HG03521 (cell line): ENCODE measurements around the gene AGAP3.

Experiments
- ATAC-seq: cut with Tn5 transposase; IDR thresholded peaks from one replicate; pipeline ENCODE4 v1.9.1; 2021; ENCODE audit warnings: mild to moderate bottlenecking, moderate library complexity; ENCODE audit not compliant: unreplicated experiment

AGAP3 gene

DNA sequence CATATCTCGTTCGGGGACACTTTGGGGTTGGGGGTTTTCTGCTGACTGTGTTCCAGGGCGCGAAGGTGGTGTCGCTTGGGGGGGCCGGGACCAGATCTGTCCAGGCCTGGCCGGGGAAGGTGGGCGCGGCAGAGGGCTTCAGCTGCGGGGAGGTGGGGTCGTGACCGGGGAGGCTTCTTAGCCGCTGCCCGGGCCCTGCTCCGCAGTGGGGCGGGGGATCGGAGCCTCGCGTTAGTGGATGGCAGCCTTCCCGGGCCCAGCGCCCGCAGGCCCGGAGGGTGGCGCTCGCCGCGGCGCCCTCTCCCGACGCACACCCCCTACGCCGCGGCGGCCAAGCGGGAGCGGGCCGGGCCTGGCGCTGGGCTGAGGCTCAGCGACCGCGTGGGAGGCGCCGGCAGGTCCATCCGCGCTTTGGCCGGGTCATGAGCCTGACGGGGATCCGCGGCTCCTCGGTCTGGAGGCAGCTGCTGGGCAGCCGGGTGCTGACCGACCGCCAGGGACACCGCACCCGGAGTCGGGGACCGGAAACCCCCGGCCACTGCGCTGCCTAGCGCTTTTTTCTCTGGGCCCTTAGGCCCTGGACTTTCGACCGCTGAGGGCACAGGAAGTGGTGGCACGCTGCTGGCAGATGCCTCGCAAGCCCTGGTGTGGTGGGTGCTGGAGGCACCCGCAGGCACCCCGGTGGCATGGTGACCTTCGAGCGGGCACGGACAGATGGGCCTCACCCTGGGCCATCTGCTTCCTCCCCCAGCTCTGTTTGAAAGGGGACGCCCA, 1.2 kb downstream of the AGAP3 start:
- ATAC-seq: no peak

DNA sequence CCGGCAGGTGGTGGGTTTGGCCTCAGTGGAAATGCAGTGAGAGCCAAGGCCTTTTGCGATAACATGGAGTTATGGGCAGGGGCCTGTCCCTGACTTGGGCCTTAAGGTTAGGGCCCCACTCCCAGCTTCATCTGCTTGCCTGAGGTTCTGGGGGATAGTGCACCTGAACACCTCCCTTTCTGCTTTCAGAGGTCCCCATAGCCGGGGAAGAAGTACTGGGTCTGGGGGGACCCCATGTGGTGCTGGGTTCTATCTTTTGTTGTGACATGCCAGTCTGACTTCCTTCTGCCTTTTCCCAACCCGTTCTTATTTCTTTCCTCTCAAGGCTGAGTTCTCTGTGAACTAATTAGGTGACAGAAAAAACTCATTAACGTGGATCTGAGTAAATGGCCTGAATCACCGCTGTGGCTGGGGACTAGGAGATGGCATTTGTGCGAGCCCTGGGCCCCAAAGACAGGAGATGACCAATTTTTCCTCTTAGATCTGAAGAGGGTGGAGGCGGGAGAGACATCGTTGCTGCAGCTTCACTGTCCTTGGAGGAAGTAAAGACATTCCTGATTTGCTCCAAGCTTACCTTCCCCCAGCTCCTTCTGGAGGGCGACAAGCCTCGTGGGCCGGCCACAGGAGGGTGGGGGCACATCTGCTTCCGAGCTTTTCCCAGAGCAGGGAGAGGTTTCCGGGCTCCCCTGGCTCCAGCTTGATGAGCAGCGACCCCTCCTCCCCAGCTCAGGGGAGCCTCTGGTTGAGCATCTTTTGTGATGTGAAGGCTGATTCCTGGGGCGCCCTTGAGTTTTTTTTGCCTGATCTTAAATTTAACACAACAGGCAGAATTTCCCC, 2.0 kb downstream of the AGAP3 start:
- no peak for ATAC-seq

DNA sequence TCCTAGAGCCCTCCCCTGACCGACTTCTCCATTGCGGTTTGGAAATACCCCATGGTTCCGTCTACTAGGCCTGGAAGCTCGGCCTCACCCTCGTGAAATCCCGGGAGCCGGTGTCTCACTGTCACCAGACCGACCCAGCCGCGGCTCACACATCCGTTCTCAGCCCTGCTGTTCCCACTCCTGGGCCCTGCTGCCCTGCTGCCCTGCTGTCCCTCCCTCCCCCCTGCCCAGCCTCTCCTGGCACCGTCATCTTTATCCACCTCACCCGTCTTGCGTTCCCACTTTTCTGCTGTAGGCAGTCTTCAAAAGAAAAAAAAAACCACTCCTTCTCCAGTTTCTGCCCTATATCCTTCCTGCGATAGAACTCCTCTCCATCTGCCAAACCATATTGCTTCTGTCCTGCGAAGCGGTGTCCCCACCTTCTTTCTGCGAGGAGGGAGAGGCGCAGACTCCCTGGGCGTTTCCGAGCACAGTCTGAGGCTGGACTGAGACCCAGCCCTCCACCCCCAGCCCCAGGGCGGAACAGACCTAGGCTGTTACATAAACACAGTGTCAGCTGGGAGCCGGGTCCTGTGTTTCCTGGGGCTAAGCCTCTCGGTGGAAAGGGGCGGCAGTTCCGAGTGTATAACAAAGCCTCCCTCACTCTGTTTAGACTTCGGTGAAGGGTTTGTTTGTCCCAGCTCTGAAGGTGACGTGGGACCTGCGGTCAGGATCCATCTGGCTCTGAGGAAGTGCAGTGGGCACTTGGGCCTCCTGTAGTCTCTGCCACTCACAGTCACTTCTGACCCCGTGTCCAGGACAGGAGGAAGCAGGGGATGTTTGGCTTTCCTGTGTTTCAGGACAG, 2.8 kb downstream of the AGAP3 start:
- ATAC-seq: no peak

DNA sequence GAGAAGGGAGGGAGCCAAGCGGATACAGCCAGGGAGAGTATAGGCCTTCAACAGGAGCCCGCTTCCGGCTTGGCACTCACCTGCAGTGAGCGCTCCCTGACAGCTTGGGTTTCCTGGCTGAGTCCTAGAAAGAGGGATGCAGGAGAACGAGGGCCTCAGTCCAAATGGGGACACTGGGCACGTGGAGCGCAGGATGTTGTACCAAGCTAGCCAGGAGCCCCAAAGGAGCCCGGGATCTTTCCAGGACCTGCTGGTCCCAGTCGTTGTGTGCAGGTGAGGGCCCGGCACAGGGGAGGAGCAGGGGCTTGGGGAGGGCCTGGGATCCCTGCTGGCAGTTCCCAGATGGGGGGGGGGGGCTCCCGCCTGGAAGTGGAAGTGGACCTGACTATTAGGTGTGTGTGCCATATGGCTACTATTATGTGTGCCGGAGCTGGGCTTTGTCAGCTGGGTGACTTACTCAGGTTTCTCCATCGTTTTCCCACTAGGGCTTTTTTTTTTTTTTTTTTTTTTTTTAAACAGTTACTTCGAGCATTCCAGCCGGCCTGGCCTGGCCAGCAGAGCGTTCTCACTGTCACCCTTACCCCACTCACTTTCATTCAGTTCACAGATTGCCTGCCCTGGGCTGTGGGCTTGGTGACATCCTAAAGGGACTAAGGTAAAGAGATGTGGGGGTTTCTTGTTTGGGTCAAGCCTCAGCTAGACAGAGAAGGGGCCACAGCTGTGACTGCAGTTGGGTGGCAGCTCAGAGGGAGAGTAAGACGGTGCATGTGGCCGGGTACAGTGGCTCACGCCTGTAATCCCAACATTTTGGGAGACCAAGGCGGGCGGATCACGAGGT, 3.8 kb downstream of the AGAP3 start:
- no peak for ATAC-seq

DNA sequence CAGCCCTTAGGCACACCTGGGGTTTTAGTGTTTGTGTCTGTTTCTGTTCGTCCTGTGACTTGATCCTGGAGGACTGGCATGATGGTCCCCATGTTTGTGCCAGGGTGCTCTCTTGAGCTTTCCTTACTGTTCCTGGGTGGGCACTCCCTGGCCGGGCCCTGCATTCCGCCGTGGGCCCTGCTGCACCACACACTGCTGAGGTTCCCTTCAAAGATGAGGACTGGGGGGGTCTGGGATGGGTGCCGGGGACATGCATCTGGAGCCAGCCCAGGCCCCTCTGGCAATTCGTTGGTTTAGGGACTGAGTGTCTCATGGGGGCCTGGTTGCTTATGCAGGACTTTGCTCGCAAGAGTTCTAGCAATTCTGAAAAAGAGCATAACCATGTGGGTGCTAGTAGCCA, 4.7 kb downstream of the AGAP3 start:
- no peak for ATAC-seq

DNA sequence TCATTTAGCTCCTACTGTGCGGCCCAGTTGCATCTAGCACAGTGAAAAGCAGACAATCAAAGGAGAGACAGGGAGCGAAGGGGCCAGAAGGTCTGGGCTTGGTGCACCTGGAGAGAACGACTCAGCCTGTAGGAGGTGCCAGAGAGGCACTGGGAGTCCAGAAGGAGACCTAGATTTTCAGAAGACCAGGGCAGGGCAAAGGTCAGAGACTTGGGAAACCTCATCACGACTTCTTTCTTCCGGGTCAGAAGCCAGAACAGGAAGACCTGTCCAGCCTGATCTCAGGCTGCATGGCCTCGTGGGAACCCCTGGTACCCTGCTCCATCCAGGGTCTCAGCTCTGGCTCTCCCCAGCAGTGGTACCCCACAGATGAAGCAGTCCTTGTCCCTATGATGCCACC, 5.2 kb downstream of the AGAP3 start:
- ATAC-seq: no peak

DNA sequence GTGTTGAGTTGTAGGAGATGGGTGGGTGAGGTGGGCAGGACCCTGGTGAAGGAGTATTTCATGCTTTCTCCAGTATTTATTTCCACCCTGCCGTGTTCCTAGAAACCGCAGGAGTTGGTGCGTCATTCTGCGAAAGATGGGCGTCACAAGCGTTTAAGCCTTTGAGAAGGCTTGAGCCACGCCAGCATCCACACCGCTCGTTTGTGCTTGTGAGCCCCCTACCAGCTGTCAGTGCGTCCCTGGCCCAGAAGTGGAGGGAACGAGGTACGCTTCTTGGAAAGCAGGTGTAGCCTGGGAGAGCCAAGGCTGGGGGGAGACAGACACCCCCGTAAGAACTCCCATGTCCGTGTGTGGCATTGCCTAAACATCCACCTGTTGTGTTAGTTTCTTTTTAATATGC, 5.7 kb downstream of the AGAP3 start:
- ATAC-seq: no peak

DNA sequence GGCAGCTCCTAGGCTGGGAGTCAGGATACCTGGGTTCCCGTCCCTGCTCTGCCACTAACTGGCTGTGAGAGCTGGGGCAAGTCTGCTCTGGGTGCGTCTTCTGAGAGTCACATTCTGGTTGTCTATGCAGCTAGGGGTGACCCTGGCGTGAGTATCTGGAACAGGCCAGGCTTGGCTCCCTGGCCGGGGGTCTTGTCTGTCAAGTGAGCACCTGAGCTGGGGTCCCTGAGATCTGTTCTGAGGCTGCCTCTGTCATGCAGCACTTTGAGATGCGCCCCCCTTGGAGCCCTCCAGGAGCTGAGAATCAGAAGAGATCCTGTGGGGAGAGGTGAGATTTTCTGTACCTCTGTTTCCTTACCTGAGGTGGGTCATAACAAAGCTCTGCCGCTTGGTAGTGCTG, 7.5 kb downstream of the AGAP3 start:
- ATAC-seq: no peak

DNA sequence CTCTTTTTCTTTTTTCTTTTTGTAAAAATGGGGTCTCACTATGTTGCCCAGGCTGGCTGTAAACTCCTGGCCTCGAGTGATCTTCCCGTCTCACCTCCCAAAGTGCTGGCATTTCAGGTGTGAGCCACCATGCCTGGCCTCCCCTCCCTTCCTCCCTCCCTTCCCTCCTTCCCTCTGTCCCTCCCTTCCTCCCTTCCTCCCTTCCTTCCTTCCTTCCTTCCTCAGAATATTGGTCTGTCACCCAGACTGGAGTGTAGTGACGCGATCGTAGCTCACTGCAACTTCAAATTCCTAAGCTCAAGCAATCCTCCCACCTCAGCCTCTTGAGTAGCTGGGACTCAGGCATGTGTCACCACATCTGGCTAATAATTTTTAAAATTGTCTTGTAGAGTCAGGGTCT, 8.4 kb downstream of the AGAP3 start:
- no peak for ATAC-seq

DNA sequence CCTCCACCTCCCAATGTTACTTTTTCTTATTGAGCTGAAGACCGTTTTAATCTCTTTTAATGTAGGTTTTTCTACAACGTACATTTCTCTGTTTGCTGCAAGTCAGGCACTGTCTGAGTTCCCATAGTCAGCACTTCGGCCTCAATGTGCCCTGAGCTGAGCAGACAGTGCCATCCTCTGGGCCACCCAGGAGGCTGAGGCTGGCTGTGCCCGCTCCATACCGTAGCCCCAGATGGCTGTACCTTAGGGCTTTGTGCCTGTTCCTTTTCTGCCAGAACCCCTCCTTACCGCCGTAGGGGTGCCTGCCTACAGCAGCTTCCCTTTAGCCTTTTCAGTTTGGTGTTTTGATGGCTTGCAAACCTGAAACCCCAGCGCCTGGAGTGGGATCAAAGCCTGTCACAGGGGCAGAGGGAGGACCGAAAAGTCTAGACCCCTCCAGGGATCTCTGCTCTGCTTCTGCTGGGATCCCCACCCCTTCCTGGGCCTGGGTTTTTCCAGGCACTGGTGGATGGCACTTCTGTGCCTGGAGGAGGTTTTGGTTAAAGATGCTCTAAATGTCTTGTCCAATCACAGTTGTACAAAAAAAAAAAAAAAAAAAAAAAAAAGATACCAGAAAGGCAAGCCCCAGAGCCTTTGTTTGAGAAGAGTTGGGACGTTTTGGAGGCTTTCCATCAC, 9.0 kb downstream of the AGAP3 start:
- no peak for ATAC-seq

DNA sequence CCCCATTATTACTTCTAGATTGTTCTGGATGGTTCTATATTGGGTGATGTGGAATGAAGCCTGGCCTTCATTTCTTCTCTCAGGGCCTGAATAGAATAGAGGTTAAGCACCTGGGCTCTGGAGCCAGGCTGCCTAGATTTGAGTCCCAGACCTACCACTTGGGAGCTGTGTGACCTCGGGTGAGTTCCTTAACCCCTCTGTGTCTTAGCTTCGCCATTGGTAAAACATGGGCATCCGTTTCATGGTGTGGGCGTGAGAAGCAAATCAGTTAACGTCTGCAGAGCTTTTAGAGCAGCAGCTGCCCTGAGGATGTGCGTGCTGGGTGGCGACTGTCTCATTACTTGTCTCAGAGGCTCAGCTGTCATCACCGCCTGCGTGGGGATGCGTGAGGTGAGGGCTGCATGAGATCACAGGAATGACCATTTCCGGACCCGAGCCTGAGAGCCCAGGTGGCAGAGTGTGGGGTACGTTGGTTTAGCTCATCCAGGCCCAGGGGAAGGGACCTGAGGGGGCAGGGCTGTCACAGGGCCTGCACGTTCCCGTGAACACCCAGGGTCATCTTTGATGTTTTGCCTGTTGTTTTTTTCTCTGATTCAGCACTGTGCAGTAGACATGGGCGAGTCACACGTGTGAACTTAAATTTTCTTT, 9.7 kb downstream of the AGAP3 start:
- ATAC-seq: no peak

DNA sequence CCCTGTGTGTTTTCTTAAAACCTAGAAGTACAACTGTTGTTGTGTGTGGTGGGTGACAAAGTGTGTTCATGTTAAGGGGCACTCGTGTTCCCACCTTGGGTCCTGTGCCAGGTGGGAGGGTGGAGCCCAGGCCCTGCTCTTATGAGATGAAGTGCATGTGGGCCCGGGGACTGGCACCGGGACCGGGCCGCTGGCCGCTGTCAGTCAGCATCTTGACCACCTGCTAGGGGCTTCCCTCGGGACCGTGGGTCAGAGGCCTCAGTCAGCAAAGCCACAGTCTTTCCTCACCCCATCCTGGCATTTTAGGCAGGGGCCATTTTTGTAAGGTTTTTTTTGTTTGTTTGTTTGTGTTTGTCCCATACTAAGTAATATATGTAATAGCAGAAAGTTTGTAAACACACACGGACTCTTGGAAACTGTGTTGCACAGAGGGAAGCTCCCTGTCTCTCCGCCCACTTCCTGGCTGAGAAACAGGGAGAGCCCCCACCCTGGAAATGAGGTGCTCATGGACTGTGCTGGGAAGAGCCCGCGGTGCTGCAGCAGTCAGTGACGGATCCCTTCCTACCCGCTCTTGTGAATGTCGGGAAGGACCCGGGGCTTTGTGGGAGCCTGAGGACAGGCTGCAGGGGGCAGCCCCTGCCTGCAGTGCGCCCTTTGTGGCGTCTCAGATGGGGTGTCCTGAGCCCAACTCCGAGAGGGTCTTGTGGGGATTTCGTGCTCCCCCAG, 13.4 kb downstream of the AGAP3 start:
- no peak for ATAC-seq

DNA sequence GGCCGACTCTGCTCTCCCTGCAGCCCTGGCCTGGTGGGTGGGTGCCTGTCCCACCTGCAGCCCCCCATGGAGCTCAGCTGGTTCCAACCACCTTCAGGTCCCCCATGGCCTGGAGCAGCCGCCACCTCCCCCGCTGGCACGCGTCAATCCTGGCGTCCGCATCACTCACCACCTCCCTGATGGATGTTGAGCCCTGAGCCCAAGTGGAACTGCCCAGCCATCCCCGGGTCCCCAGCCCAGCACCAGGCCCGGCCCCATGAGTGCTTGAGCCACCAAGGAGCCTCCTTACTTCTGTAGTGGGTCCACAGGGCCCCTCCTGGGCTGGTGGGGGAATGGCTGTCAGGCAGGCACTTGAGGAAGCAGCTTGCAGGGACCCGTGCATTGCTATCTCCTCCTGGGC, 14.6 kb downstream of the AGAP3 start:
- no peak for ATAC-seq

DNA sequence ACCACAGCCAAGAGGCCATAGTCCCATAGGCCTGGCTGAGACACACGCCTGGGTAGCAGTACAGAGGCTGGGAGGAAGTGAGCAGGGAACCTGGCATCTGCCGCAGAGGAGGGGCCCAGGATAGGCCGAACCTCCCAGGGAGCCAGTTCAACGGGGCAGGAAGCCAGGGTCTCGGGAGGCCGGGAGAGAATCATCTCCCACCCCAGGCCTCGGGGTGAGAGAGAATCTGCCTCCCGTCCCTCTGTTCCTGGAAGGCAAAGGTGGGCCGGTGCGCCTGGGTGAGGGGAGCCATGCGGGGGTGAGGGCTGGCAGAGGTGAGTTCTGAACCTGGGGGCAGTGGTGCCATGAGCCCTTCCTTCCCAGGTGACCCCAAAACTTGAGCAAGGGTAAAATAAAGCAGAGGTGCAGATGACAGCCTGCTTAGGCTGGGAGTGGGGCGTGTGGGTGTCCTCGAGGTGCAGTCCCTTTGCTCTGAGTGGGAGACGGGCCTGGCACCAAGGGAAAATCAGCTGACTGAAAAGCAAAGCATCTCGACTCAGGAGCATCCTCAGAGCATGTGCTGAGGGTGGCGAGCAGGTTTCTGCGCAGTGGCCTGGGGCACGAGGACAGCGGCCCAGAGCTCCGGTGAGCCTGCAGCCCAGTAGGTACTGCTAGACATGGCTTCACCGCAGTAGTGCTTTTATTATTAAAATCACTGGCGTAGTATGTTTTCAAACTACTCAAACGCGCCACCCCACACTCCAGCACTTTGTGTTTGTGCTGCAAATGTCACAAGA, 15.5 kb downstream of the AGAP3 start:
- no peak for ATAC-seq

DNA sequence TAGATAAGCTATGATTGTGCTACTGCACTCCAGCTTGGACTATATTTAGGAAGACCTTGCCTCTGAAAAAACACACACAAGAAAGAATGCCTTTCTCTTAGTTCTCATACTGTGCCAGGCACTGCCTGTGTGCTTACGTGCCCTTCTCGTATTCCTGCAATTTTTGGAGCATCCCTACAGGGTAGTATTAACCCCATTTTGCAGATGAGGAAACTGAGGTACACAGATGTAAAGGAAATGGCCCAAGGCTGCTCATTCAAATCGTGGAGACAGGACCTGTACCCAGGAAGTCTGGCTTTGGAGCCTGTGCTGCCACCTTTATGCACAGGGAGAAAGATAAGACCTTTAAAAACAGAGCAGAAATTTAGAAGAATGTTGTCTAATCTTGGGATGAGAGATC, 16.7 kb downstream of the AGAP3 start:
- ATAC-seq: no peak

DNA sequence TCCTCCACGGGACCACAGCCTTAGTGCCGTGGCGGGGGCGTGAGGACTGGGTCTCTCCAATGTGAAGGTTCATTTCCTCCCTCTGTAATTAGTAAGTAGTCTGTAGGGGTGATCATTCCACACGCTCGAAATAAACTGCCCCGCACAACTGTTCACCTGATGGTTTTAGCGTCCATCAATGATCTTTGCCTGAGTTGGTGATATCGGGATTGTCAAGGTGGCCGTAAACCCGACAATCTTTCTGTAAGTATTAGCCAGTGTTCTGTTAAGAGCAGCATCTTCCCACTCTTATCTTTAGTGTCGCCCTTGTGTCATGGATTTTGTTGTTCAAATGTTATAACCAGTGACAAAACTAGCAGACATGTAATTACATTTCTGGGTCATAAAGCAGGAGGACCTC, 17.7 kb downstream of the AGAP3 start:
- no peak for ATAC-seq

DNA sequence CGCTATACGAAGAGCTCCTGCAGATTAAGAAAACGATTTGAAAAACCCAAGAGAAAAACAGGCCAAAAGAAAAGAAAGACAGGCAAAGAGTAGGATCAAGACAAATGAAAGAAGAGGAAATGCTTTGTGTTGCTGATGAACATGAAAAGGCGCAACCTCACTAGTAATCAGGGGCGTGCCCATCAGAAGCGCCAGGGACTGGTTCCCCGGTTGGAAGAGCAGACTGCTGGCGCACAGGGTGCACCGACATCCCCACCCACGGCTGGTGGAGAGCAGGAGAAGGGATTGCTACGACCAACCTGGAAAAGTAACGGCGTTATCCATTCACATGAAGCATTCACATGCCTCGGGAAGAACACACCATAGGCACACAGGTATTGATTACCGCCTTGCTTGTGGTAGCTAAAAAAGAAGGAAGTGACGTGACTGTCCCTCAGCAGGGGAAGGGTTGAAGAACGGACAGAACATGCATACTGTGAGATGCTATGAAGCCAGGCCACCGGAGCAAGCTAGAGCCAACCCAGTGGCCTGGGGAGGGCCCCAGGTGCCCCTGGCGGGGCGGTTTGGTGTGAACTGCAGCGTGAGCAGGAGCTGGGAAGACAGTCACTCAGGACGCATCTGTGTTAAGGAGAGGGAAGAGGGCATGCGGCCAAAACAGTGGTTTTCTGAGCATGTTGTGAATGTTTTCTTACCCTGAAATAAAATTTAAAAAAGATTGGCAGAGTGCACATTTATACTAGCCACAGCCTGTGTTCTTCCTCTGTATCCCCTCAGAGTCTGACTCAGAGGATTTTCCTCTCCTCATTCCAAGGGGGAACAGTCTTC, 18.3 kb downstream of the AGAP3 start:
- ATAC-seq: no peak
